Ecto neural progenitor cell (in vitro differentiated cells): Measurements from ENCODE around the gene C14orf119.
A peak's percentile ranks its signal among the peaks of the same experiment; 100 is the strongest.

Experiments
- DNase-seq: peaks from one replicate; pipeline ENCODE4 v3.0.0-alpha.2; 2018; ENCODE audit warnings: low spot score

C14orf119 gene

GRCh38 chr14:23095196-23096108, at the start of gene C14orf119:
TSS of gene C14orf119 (plus strand) at chr14:23095505. CDS start at chr14:23097659, 2,154 bp downstream.
- peak; percentile 99 for DNase-seq

GRCh38 chr14:23047034-23047634, 48.2 kb upstream of the C14orf119 start:
- no peak for DNase-seq

DNA sequence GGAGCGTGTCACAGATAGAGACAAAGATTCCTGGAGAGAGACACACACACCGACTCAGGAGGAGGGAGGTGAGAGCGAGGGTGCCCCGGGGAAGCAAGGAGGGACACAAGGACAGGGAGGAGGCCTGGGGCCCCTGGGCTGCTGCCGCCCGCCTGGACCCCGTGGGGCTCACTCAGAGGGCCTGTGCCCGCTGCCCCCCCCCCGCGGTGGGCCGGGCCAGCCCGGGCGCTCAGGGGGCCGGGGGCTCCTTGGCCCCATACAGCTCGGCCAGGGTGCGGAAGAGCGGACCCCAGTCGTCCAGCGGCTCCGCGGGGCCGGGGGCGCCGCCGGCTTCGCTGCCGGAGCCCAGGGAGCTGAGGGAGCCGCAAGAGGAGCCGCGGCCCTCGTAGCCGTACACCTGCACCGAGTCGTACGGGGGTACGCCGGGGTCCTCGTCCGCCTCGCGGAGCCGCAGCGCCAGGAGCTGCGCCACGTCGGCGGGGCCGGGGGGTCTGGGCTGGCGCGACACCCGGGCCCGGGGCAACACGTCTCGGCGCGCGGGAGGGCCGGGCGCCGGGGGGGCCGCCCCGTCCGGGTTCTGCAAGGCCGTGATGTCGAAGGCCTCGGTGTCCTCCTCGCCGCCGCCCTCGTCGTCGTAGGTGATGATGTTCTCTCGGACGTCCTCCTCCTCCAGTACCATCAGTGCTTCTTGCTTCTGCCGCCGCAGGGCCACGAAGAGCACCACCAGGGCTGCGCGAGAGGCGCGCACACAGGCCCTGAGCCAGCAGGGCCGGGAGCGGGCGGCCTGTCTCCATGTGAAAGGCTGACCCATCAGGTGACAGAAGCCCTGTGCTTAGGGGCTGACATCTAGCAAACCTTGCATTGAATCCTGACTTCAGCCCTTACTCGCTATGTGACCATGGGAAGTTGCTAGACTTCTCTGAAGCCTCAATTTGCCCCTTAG, 47.3 kb upstream of the C14orf119 start:
- peak; percentile 36 for DNase-seq

- no peak for DNase-seq
Observed at GRCh38 chr14:23049011-23049410, 46.3 kb upstream of the C14orf119 start.

DNA sequence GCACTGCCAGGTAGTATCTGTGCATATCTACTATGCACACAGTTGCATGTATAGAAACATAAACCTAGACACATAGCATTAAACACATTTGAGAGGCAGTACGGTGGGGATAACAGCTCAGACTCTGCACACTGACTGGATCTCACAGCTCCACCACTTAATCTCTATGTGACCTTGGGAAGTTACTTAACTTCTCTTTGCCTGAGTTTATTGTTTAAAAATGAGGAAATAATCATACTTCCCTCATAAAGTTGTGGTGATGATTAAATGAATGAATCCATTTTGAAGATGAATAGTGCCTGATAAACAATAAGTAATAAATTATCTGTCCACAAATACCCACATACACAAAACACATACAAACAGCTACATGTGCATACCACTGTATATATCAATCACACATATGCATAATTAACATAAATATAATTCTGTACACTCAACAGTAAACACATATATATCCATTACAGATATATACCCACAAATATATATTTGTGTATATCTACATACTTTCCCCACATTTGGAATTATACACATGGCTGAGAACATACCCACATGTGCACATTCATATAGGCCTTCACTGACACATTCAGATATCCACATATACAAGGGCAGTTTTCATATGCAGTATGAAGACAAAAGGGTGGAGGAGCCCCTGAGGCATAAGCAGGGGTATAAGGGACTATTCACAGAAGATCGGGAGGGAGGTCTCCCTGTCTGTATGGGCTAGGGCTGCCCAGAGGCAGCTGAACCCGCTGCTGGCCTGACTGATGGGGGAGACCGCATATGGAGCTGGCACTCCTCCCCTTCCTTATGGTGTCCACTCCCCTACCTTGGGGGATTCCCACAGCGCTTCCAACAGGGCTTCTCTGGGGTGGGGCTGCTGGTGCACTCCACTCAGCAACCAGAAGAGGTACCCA, 43.9 kb upstream of the C14orf119 start:
- DNase-seq: no peak

DNA sequence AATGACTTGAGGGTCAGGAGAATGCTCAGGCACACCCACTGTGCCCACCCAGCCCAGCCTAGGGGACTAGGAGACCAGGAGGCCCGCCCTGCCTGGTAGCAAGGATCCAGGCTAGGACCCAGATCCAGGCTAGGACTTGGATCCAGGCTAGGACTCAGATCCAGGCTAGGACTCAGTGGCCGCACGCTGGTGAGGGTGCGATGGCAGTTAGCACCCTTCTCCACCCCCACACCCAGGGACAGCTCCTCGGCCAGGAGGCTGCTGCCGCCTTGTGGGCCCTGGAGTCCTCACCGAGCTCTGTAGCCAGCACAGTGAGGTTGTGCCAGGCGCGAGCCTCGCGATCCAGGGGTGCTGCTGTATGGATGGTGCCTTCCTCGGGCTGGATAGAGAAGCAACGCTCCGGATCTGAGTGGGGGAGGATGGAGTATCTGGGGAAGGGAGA, 43.1 kb upstream of the C14orf119 start:
- peak; percentile 46 for DNase-seq

DNA sequence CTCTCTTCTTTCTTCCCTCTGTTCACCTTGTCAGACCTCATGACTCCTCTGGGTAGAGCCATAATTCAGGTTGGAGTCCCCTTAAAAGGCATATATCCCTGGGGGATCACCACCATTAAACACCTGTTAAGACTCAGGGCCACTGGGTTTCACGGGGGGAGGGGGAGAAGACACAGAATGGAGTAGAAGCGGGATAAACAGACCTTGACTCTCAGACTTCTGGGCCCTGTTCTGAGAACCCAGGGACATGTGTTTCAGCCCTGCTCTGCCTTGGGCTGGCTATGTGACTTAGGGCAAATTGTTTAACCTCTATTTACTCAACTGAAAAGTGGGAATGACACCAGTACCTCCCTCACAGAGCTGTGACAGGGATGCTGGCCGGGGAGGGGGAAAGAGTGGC, 42.6 kb upstream of the C14orf119 start:
- DNase-seq: no peak

GRCh38 chr14:23053426-23053825, 41.9 kb upstream of the C14orf119 start:
- DNase-seq: peak; percentile 43

DNA sequence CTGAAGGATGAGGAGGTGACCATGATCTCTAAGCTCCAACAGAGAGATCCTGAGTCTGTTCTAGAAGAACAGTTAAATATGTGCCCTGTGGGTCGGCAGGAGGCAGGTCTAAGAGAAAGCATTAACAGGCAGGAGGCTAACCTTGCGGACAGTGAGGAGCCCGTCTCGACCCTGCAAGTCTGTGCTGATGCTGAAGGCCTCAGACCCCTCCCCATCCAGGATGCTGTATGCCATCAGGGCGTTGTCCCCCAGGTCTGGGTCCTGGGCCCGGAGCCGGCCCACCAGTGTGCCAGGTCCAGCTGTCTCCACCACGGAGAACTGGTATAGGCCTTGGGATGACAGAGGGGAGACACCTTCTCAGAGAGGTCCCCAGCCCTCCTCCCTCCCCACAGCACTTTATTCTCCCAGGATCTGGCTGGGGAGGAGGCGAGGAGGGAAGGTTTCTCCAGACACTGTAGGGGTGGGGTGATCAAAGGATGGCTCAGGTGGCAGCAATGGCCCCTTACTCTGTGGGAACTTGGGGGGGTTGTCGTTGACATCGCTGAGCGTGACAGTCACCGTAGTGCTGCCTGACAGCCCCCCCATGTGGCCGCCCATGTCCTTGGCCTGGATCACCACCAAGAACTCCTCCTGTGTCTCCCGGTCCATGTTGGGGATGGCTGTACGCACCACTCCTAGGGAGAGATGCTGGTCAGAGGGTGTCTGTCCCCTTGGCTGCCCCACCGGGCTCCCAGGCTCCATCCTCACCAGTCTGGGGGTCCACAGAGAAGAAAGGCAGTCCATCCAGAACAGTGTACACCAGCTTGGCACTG, 41.1 kb upstream of the C14orf119 start:
- peak; percentile 56 for DNase-seq

DNA sequence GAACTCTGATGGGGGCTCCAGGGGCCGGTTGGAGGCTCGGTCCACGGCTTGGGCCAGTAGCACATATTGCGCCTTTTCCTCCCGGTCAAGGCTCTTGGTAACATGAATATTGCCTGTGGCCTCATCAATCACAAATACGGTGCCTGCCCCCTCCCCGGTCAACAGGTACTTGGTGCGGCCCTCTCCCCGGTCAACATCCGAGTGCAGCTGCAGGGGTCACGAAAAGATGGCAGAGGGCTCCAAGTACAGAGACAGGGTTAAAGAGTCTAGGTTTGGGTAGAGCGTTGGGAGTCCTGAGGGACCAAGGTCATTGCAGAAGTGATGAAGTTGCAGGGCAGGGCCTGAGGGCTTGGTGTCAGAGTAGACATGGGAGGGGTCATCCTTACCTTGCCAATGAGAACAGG, 40.2 kb upstream of the C14orf119 start:
- DNase-seq: no peak

- no peak for DNase-seq
Observed at GRCh38 chr14:23055621-23056144, 39.6 kb upstream of the C14orf119 start.

DNA sequence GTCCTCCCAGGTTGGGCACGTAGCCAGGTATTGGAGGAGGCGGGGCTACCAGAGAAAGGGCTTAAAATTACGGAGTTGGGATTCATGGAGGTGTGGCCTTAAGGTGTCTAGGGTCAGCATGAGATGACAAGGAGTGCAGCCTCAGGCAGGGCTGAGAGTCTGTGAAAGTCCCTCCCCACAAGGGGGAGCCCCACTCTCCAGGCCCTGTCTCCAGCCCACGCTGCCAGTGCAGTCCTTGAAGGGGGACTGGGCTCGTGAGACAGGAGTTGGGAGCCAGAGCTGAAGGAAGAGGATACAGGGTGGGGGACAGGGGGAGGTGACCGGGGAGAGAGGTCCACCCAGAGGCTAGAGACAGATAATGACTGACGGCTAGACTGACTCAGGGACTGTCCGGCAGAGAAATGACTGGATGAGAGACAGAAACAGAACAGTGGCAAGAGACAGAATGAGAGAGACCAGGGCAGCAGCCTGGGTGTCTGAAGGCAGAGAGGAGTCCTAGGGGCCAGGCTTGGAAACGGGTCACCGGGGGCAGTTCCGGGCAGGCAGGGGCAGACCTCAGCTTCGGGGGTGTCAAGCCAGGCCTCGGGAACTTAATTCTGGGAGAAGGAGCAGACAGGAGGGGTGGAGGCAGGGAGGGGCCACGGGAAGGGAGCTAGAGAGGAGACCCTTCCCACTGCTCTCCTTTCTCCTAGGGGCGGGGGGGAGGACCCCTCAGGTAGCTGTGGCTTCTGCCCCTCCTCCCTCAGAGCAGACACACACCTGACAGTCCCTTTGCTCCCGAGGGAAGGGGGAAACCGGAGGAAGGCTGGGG, 39.0 kb upstream of the C14orf119 start:
- peak; percentile 88 for DNase-seq

DNA sequence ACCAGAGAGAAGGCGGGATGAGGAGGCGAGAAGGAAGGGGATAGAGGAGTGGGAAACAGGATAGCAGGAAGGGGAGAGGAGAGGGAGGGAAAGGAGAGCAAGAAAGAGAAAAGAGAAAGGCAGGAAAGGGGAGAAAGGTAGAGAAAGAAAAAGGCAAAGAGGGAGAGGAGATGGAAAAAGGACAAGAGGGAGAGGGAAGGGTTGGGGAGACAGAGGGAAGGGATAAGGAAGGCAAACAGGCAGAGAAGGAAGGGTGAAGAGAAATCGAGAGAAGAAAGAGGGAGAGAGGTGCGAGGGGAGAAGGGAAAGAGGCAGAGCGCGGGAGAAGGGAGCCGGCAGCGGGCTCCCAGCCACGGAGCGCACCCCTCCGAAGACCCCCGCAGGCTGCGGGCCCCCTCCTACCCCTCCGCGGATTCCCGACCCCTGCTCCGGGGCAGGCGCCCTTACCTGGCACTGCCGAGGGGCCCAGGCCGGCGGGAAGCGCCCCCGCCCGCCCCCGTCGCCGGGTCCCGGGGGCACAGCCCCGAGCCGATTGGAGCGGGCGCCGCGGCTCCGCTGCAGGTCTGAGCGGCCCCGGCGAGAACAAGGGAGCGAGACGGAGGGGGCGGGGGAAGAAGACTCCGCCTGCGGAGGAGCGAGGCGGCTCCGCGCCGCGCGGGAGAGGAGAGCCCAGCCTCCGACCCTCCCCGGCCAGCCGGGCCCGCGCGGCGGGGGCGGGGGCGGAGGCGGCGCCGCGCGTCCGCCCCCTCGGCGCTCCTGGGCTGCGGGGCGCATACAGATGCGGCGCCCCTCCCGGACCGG, 38.1 kb upstream of the C14orf119 start, which contains the start of gene CDH24:
TSS of gene CDH24 (minus strand) at position 565 of the 801 bp plus-strand sequence. CDS start 1,787 bp downstream, outside the sequence.
- DNase-seq: peak; percentile 87

GRCh38 chr14:23057757-23058653, 37.3 kb upstream of the C14orf119 start:
- DNase-seq: peak; percentile 94

DNA sequence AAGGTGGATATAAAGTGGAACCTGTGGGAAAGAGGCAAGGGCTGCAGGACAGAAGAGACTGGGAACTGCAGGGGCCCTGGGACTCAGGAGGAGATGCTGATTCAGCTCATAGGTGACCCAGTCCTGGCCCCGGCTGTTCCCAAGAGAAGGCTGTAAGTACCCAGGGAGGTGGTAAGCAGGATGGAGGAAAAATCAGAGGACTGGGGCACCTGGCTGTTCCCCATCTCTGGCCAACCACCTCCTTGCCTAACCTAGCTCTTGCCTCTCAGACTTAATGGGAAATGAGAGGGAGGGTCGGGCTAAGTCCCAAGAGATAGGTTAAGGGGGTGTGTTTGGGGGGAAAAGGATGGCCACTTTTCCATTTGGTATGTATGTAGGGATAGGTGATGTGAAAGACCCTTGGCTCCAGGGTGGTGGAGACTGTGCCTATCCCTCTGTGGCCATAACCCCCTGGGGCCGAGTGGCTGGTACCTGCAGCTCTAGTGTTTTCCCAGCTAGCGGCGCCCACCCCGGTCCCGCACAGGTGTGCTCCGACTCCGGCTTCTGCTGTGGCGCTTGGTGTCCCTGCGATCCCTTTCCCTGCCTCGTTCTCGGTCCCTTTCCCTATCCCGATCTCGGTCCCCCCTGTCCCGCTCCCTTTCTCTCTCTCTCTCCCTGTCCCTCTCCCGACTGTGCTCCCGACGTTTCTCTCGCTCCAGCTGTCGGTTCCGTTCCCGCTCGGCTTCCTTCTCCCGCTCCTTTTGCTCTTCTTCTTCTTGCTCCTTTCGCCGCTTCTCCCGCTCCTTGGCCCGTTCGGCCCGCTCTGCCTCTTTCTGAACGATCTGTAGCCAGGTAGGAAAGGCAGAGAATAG, 36.4 kb upstream of the C14orf119 start:
- peak; percentile 49 for DNase-seq
